NCI-H82 treated with DMSO at 0.1 percent for 48 hours (cell line): ENCODE data around the gene SENP3.

Experiments
- DNase-seq: peaks from one replicate; lab custom pipeline; 2025; ENCODE audit not compliant: unreplicated experiment; lab: John Stamatoyannopoulos, UW

The SENP3 gene

DNA sequence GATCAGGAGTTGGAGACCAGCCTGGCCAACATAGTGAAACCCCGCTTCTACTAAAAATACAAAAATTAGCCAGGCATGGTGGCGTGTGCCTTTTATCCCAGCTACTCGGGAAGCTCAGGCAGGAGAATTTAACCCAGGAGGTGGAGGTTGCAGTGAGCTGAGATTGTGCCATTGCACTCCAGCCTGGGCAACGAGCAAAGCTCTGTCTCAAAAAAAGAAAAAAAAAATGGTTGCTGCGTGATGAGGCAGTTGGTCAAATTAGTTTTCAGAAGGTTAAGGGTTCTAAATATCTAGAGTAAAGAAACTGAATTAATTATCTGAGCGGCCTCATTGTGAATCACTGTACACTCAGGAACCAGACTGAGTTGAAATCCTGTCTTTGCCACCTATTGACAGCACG lies 14.2 kb downstream of the SENP3 start:
- DNase-seq: no peak

DNA sequence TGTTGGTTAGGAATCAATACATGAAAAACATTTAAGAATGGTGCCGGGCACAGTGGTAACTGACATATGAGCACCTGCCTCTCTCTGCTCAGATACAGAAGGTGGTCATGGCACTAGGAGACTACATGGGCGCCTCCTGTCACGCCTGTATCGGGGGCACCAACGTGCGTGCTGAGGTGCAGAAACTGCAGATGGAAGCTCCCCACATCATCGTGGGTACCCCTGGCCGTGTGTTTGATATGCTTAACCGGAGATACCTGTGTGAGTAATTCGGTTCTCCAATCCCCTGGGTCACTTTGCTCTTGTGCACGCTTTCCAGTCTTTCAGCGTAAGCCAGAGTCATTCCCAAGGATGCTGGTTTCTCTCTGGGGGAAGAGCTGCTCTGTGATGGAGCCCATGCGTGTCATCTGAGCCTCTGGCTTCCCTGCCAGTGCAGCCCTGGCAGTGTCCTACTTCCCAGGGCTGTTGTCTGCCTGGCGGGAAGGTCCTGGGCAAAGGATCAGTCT lies 14.8 kb downstream of the SENP3 start:
- no peak for DNase-seq

DNA sequence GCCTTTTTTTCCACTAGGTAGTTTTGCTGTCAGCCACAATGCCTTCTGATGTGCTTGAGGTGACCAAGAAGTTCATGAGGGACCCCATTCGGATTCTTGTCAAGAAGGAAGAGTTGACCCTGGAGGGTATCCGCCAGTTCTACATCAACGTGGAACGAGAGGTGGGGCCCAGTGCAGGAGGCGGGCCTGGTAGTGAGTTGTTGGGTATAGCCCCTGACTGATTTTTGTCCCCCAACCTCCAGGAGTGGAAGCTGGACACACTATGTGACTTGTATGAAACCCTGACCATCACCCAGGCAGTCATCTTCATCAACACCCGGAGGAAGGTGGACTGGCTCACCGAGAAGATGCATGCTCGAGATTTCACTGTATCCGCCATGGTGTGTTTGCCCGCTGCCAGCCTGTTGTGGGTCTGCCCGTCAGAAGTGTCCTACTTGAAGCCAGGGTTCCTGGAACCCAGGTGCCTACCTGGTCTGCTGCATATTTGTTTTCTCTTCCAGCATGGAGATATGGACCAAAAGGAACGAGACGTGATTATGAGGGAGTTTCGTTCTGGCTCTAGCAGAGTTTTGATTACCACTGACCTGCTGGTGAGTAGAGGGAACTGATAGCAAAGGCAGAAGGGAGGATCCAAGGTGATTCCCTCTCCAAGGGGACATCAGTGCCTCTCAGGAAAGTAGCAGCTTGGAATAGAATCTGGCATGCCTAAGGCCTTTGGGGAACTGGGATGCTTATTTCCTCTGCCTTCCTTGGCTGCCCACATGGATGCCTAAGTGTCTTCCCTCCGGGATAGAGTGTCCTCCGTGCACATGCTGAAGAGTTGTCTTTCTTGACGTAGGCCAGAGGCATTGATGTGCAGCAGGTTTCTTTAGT lies 15.8 kb downstream of the SENP3 start:
- DNase-seq: no peak

DNA sequence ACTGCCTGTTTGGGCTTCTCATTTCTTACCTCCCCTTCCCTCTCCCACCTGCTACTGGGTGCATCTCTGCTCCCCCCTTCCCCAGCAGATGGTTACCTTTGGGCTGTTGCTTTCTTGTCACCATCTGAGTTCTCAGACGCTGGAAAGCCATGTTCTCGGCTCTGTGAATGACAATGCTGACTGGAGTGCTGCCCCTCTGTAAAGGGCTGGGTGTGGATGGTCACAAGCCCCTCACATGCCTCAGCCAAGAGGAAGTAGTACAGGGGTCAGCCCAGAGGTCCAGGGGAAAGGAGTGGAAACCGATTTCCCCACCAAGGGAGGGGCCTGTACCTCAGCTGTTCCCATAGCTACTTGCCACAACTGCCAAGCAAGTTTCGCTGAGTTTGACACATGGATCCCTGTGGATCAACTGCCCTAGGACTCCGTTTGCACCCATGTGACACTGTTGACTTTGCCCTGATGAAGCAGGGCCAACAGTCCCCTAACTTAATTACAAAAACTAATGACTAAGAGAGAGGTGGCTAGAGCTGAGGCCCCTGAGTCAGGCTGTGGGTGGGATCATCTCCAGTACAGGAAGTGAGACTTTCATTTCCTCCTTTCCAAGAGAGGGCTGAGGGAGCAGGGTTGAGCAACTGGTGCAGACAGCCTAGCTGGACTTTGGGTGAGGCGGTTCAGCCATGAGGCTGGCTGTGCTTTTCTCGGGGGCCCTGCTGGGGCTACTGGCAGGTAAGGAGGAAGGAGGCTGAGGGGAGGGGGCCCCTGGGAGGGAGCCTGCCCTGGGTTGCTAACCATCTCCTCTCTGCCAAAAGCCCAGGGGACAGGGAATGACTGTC lies 17.5 kb downstream of the SENP3 start, which contains the start of gene CD68:
CD68 (plus strand) TSS at position 638 of the 833 bp plus-strand sequence; CDS start at position 678, 40 bp downstream.
- DNase-seq: peak; percentile 74

DNA sequence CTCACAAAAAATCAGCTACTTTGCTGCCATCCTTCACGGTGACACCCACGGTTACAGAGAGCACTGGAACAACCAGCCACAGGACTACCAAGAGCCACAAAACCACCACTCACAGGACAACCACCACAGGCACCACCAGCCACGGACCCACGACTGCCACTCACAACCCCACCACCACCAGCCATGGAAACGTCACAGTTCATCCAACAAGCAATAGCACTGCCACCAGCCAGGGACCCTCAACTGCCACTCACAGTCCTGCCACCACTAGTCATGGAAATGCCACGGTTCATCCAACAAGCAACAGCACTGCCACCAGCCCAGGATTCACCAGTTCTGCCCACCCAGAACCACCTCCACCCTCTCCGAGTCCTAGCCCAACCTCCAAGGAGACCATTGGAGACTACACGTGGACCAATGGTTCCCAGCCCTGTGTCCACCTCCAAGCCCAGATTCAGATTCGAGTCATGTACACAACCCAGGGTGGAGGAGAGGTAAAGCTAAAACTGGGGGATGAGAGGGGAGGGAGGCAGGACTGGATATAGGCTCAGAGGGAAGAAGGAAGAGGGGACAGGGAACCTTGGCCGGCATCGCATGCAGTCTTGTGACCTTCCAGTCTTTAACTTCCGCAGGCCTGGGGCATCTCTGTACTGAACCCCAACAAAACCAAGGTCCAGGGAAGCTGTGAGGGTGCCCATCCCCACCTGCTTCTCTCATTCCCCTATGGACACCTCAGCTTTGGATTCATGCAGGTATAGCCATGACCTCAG lies 18.3 kb downstream of the SENP3 start:
- DNase-seq: no peak

DNA sequence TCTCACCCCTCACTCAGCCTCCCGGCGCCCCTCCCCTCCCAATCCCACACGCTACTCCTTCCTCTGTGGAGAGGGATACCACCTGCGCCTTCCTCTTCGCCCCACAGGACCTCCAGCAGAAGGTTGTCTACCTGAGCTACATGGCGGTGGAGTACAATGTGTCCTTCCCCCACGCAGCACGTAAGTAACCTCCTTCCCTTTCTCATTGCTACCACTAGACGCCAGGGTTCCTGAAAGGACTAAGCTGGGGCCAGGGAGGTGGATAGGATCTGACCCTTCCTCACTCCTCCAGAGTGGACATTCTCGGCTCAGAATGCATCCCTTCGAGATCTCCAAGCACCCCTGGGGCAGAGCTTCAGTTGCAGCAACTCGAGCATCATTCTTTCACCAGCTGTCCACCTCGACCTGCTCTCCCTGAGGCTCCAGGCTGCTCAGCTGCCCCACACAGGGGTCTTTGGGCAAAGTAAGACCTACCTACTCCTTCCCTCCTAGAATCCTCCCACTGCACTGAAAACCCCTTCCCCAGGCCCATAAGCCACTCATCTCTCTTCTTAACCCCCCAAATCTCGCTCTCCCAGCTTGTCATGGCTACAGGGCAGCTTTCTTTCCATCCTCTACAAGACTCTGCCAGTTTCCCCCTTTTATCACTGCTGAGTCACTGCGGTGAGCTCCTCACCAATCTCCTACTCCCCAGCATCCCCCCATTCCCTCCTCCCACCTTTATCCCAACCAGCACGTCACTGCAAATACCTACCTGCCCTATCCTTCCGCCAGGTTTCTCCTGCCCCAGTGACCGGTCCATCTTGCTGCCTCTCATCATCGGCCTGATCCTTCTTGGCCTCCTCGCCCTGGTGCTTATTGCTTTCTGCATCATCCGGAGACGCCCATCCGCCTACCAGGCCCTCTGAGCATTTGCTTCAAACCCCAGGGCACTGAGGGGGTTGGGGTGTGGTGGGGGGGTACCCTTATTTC lies 19.2 kb downstream of the SENP3 start:
- DNase-seq: no peak

DNA sequence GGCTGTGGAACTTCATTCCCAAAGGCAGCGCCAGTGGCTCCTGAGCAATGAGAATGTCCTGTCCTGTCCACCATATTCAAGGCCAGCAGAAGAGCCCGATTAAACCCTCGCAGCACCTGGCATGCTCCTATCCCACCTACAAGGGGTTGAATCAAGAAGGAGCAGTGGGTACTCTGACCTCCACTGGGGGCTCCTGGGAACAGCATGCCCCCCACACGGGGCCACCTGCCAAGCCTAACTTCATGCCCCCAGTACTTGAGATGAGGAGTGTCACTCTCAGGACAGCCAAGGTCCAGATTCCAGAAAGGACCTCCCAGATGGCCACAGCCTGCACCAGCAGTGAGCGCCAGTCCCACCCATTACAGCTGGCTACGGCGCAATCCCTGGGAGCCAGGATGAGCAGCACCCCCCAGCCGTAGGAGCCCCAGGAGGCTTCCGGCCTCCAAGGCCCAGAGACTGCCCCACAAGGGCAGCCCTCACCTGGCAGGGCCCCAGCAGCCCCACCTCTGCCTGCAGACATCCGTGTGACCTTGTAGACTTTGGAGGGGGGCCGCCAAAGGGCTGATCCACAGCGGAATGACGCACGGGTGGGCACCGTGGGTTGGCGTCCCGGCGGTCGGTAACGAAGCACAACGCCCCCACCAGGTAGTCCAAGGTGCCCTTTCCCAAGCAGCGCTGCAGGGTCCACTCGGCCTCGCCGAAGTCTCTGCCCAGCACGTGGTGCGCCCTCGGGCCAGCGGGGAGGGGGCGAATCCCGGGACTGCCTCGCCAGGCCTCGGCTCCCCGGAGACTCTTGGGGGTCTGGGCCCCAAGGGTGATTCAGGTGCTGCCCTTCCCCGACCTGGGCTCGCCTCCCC lies 20.9 kb downstream of the SENP3 start:
- no peak for DNase-seq

DNA sequence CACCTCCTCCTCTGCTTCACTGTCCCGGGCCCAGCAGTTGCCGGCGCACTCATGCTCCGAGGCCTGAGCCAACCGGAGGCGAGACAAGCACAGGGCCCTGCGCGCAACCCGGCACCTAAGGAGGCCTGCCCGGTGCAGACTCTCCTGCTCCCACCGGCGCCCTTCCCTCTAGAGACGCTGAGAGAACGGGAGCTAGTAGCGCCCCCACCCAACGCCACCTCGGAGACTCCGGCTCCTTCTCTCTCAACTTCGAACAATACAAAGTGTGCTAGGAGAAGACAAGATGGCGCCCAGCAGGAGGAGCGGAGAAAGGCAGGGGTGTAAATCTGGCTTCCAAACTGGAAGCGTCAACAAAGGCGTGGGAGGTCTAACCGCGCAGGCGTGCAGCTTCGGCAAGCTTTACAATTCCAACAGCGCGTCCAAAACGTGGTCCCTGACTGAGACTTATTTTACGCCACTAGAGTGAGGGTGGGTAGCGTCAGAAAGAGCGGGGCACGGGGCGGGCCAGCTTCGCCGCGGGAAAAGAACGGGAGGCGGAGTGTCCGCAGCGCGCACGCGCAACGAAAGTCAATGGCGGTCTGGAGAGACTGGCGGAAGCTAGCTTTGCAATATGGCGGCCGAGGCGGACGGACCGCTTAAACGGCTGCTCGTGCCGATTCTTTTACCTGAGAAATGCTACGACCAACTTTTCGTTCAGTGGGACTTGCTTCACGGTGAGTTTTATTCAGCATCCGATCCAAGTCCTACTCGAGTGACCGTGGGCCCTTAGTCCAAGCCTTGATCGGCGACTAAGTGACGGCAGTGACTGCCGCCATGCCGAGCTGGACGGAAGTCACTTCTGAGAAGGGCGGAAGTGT lies 21.8 kb downstream of the SENP3 start, which contains the start of gene MPDU1:
MPDU1 (plus strand) TSS at position 600 of the 857 bp plus-strand sequence; CDS start at position 611, 11 bp downstream.
- DNase-seq: peak; percentile 98

DNA sequence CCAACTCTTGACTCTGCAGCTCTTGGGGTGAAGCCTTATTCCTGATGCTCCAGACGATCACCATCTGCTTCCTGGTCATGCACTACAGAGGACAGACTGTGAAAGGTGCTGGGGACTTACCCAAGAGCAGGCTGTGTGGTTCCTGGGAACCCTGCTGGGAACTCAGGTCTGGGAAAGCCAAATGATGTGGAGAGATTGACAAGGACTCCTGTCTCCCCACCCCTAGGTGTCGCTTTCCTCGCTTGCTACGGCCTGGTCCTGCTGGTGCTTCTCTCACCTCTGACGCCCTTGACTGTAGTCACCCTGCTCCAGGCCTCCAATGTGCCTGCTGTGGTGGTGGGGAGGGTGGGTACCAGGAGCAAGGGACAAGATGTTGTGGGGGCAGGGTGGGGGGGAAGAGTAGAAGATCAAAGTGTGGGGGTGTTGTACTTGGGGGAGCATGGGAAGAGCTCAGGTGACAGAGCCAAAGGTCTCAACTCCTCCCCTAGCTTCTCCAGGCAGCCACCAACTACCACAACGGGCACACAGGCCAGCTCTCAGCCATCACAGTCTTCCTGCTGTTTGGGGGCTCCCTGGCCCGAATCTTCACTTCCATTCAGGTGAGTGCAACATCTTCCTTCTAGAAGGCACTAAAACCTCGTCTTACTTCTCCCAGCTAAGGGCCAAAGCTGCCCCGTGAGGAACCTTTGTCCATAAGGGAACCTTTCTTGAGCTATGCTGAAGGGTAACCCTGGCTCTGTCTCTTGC lies 25.1 kb downstream of the SENP3 start:
- DNase-seq: no peak

DNA sequence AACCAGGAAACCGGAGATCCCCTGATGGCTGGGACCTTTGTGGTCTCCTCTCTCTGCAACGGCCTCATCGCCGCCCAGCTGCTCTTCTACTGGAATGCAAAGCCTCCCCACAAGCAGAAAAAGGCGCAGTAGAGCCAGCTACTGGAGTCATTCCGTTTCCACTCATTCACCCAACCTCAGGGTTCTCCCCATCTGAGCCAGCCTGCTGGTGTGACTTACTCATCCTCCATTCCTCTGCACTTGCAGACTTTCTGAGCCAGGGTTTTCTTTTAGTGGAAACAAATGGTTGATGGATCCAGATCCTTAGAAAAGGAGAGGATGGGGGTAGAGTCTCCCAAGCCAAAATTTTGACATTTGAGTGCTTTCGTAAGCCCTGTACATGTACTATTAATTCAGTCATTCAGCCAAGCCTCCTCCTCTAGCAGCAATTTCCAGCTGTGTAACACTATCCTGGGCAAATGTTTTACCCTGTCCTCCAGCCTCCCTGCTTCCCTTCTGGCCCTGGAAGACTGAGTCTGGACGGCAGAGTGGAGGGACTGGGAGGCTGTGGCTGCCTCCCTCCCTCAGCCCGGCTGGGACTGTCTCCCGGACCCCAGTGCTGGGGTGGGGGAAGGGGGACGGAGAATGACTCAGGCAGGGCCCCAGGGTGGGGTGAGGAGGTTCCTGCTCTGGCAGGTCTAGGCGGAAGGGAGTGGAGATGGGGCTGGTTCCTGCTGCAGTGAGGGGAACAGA lies 25.9 kb downstream of the SENP3 start:
- DNase-seq: no peak

DNA sequence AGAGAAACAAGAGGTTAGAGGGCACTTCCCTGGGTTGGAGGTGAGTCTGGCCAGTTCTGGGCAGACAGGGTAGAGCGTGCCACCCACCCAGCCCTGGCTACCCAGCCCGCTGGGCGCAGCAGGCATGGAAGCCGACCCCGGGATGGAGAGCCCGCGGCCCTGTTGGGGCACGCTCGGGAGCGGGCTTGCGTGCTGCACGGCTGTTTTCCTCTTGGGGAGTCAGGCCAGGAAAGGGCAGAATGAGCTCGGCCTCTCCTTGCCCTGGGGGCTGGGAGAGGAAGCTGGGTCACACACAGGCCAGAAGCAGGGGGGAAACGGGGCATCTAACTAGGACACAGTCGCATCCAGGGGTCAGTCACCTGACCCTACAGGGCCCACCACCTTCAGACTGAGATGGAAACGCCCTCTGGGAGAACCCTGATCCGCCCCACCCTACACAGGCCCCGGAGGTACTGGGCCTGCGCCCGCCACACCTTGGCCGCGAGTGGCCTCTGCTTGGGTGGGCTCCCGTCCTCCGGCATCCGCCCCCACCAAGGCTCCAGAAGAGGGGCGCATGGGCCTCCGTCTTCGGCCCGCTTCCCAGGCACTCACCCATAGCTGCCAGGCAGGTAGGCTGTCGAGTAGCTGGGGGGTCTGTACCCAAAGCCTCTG lies 27.0 kb downstream of the SENP3 start:
- no peak for DNase-seq

DNA sequence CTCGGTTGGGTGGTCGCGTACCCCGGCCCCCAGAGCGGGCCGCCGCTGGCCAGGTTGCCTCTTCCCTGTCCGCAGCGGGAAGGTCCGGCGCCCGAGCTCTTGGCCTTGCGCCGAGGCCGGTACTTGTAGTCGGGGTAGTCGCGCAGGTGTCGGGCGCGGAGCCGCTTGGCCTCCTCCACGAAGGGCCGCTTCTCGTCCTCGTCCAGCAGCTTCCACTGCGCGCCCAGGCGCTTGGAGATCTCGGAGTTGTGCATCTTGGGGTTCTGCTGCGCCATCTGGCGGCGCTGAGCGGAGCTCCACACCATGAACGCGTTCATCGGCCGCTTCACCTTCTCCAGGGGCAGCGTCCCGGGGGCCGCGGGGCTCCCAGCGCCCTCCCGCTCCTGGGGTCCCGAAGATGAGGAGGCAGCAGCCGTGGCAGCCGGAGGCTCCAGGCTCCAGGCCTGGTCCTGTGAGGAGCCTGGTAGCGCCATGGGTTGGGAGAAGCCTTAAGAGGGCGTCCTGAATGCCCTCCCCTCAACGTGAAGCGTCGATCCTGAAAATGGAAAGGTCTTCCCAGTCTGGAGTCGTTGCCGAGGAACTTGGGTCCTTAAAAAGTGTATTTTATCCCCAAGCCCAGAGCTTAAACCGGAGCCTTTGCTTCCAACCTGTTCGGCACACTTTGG lies 27.6 kb downstream of the SENP3 start:
- DNase-seq: peak; percentile 59

DNA sequence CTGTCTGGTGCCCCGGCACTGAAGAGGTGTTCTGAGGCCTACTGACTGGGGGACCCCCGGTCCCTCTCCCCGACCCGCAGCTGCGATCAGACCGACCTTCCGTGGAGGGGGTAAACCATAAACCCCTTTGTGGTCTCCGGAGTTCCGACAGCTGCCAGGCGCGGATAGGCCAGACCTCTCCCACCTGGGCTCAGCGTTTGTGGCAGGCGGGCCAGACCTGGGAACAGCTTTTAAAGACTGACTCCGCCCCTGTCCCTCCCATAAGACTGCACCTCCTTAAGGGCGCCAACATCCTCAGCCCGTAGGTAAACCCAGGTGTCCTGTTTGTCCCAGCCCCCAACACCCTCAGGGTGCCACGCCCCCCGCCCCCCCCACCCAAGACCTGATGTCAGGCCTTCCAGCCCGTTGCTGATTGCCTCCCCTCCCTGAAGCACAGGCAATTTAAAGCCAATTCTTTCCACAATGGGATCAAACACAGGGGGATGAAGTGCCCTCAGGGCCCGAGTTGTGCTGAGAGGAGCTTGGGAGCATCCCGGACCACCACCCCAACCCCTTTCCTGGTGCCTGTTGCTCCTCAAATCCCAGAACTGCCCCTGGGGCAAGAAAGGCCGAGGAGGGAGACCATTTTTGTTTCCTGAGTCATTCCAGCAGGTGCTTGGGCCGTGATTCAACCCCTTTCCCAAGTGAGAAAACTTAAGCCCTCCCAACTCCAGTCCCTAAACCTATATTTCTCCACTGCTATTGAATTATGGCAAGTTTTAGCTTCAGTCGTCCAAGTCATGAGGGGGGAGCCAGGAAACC lies 28.4 kb downstream of the SENP3 start, which contains the start of gene SOX15:
SOX15 (minus strand) TSS at position 204 of the 801 bp plus-strand sequence. CDS start 418 bp downstream, outside the sequence.
- no peak for DNase-seq

DNA sequence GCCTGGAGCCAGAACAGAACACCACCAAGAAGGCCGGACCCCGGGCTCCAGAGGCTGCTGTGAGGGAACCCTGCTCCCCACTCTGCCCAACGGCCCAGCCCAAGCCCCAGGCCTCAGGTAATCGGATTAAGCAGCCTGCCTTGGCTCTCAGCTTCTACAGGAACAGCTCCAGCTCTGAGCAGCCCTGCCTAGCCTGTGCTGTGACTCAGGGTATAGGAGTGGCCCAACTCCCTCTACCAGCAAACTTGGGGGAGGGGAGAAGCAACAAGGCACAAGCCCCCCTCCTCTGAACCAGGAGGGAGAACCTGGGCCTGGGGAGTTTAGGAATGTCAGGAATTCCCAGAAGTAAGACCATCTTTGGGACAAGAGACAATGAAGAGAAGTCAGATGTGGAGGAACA lies 29.0 kb downstream of the SENP3 start:
- DNase-seq: peak; percentile 75
